Measurements from ENCODE around the gene FGF19.

FGF19 gene

DNA sequence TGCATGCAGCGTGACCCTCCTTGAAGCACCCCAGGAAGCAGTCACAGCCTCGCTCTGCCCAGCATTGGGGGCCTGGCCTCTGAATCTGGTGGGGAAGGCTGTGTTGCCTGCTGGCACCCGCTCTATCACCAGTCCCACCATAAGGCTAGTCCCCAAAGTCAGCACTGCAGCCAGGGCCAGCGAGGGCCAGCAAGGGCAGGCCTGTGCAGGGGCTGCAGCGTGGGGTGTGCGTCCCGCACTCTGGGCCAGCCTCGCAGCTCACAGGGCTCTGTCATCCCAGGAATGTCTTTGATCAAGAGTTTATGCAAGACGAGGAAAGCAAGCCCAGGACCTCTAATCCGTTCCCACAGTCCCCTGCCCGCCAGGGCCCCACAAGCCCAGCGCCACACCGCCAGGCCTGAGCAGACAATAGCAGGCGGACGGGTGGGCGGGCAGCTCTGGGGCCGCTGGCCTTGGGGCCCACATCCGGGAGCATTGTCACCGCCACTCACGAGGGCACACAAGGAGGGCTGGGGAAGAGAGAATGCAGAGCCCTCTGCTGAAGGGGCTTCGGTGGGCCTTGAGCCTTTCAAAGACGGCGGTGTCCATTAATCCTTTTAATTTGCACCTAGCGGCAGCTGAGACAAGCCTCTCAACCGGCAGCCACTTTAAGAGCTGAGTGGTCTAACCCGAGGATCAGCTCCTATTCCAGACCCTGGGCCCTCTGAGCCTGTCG lies 45.8 kb downstream of the FGF19 start:
- in situ Hi-C loops (cut with HindIII; ENCODE audit: low sequenced_read_pairs) = loop anchor here (5.0 kb wide), 1 partner anchor 551 kb away; no protein-coding TSS in a partner anchor

DNA sequence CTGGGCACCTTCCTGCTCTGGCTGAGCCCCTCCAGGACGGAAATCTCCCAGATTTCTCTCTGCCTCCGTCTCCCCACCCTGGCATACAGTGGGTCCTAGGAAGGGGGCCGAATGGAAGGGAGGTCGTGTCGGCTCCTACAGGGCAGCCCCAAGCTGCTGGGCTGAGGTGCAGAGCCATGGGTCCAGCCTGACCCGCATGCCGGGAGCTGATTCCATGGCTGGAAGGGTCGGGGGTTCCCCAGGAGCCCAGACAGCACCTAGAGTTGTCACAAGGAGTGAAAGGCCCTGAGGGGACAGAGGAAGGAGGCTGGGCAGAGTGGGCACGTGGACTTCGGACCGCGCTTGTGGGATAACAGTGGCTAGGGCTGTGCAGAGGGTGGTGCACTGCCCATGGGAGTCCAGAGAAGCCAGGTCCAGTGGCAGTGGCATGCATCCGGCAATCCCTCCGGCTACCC lies 46.3 kb downstream of the FGF19 start:
- in situ Hi-C loops (cut with HindIII; ENCODE audit: low sequenced_read_pairs) = loop anchor here (5.0 kb wide), 1 partner anchor 550 kb away; no protein-coding TSS in a partner anchor

DNA sequence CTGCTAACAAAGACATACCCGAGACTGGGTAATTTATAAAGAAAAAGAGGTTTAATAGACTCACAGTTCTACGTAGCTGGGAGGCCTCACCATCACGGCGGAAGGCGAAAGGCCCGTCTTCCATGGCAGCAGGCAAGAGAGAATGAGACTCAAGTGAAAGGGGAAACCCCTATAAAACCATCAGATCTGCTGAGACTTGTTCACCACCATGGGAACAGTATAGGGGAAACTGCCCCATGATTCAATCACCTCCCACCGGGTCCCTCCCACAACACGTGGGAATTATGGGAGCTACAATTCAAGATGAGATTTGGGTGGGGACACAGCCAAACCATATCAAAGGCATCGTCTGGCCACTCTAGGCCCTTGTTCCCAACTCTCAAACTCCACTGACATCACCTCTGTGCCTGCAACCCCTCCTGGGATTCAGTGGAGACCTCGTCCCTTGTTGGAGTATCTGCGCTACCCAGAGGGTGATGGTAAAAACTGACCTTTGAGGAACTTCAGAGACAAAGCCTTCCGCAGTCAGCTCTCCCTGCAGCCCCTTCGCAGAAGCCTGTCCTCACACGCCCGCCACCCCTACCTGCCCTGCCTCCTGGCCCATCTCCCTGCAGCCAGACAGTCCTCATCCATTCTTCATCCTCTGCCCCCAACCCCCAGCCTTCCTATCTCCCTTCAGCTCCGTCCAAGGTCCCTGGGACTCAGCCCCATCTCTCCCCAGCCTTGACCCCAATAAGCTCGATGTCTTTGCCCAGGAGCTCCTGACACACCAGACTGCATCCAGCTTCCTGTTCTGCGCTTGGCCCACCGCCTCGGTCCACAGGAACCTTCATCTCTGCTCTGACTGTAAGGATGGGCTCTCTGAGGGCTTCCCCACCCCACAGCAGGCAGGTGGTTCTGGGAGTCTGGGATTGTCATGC lies 47.0 kb downstream of the FGF19 start:
- in situ Hi-C loops (cut with HindIII; ENCODE audit: low sequenced_read_pairs) = loop anchor here (5.0 kb wide), 1 partner anchor 549 kb away; no protein-coding TSS in a partner anchor

DNA sequence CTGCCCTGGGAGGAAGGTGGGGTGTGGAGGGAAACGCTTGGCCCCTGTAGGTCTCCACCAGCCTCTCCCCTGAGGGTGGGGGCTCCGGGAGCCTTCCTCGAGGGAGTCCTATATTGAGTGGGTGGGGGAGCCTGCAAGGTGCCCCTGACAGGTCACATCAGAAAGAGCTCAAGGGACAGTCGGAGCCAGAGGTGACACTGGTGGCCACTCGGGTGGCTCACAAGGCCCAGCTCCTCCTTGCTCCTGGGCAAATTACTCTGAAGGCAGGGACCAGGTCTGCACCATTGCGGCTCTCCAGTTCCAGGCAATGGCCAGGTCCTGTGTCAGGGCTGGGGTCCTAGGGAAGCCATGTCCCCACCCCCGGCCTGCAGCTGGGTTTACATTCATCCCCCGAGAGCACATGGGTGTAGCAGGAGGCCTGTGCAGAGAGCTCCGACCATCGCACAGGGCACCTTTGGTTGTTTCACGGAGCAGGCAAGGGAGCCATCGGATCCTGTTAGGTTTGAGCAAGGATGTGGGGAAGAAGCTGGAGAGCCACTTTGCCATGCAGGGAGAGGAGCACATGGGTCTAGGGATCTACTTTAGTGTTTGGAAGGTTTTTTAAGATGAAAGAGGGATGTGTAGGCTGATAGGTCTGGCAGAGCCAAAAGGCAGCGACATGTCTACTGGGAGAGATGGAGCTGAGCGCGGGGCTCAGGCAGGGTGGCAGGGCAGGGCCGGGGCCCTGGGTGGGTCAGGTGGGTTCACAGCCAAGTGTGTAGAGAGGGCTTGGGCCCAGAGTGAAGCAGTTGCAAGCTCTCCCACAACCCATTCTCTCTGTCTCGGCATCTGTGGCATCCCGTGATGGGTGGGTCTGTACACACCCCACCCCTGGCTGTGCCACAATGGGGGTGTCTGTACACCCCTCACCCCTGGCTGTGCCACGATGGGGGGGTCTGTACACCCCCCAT lies 48.1 kb downstream of the FGF19 start:
- in situ Hi-C loops (cut with HindIII; ENCODE audit: low sequenced_read_pairs) = loop anchor here (5.0 kb wide), 1 partner anchor 548 kb away; no protein-coding TSS in a partner anchor

DNA sequence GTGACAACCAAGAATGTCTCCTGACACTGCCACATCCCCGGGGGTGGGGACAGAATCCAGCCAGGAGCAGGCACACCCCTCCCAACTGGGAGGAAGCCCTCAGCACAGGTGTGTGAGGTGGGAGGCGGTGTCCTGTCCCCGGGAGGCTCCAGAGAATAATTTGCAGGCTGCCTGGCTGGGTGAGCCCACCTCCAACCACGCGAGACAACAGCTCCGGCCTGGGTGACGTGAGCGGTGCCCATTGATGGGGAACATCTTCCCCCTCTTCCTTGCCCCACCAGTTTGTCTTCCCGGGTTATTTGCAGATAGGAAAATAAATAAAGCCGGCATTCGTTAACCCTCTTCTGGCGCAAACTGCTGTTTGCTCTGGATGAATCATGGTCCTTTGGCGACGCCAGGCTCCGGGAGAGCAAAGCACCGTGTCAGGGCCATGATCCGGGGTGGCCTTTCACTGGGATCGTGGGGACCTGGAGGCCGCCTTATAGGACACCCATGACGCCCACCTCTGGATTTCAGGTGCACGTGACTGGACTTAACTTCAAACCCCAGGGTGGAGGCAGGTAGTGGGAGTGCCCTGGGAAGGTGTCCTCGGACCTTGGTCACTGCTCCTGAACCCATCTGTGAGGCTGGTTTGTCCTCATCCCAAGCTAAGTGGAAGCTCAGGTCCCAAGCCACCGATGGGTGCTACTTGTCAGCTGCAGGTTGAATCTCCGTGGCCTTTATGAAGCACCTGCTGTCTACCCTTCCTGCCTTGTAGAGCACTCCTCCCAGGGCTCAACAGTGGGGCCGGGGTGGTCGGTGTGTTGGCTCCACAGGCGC lies 49.0 kb downstream of the FGF19 start:
- in situ Hi-C loops (cut with HindIII; ENCODE audit: low sequenced_read_pairs) = loop anchor here (5.0 kb wide), 1 partner anchor 548 kb away; no protein-coding TSS in a partner anchor

DNA sequence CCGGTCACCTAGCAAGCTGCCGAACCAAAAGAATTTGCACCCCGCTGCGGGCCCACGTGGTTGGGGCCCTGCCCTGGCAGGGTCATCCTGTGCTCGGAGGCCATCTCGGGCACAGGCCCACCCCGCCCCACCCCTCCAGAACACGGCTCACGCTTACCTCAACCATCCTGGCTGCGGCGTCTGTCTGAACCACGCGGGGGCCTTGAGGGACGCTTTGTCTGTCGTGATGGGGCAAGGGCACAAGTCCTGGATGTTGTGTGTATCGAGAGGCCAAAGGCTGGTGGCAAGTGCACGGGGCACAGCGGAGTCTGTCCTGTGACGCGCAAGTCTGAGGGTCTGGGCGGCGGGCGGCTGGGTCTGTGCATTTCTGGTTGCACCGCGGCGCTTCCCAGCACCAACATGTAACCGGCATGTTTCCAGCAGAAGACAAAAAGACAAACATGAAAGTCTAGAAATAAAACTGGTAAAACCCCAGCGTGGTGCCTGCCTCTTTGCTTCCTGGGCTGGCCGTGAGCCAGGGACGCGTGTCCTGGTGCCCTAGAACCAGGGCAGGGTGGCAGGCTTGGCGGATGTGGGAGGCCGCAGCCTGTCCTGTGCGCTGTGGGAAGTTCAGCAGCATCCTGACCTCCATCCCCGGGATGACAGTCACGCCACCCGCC lies 49.7 kb downstream of the FGF19 start:
- in situ Hi-C loops (cut with HindIII; ENCODE audit: low sequenced_read_pairs) = no loop called here

DNA sequence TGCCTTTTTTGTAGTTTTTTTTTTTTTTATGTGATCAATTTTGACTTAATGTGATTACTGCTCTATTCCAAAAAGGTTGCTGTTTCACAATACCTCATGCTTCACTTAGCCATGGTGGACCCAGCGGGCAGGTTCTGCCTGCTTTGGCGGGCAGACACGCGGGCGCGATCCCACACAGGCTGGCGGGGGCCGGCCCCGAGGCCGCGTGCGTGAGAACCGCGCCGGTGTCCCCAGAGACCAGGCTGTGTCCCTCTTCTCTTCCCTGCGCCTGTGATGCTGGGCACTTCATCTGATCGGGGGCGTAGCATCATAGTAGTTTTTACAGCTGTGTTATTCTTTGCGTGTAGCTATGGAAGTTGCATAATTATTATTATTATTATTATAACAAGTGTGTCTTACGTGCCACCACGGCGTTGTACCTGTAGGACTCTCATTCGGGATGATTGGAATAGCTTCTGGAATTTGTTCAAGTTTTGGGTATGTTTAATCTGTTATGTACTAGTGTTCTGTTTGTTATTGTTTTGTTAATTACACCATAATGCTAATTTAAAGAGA lies 50.3 kb downstream of the FGF19 start:
- in situ Hi-C loops (cut with HindIII; ENCODE audit: low sequenced_read_pairs) = no loop called here

DNA sequence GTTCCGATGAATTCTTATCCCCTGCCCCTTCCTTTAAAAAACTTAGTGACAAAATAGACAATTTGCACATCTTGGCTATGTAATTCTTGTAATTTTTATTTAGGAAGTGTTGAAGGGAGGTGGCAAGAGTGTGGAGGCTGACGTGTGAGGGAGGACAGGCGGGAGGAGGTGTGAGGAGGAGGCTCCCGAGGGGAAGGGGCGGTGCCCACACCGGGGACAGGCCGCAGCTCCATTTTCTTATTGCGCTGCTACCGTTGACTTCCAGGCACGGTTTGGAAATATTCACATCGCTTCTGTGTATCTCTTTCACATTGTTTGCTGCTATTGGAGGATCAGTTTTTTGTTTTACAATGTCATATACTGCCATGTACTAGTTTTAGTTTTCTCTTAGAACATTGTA lies 50.8 kb downstream of the FGF19 start:
- in situ Hi-C loops (cut with HindIII; ENCODE audit: low sequenced_read_pairs) = no loop called here

DNA sequence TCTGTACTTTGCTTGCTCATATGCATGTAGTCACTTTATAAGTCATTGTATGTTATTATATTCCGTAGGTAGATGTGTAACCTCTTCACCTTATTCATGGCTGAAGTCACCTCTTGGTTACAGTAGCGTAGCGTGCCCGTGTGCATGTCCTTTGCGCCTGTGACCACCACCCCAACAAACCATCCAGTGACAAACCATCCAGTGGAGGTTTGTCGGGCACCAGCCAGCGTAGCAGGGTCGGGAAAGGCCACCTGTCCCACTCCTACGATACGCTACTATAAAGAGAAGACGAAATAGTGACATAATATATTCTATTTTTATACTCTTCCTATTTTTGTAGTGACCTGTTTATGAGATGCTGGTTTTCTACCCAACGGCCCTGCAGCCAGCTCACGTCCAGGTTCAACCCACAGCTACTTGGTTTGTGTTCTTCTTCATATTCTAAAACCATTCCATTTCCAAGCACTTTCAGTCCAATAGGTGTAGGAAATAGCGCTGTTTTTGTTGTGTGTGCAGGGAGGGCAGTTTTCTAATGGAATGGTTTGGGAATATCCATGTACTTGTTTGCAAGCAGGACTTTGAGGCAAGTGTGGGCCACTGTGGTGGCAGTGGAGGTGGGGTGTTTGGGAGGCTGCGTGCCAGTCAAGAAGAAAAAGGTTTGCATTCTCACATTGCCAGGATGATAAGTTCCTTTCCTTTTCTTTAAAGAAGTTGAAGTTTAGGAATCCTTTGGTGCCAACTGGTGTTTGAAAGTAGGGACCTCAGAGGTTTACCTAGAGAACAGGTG lies 51.8 kb downstream of the FGF19 start:
- in situ Hi-C loops (cut with HindIII; ENCODE audit: low sequenced_read_pairs) = no loop called here

DNA sequence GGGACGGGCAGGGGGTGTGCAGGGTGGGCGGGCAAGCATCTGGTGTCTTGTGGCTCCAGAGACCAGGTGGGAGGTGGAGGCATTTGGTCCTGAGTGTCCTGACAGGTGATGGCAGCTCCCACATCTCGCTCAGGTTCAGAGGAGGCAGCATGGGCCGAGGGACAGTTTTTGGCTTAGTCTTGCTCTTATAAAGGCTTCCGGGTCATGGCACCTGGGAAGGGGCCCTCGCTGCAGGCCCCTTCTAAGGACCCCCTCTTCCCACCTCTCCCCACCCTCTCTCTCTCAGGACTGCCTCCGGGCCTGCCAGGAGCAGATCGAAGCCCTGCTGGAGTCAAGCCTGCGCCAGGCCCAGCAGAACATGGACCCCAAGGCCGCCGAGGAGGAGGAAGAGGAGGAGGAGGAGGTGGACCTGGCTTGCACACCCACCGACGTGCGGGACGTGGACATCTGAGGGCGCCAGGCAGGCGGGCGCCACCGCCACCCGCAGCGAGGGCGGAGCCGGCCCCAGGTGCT lies 52.9 kb downstream of the FGF19 start:
- in situ Hi-C loops (cut with HindIII; ENCODE audit: low sequenced_read_pairs) = no loop called here

DNA sequence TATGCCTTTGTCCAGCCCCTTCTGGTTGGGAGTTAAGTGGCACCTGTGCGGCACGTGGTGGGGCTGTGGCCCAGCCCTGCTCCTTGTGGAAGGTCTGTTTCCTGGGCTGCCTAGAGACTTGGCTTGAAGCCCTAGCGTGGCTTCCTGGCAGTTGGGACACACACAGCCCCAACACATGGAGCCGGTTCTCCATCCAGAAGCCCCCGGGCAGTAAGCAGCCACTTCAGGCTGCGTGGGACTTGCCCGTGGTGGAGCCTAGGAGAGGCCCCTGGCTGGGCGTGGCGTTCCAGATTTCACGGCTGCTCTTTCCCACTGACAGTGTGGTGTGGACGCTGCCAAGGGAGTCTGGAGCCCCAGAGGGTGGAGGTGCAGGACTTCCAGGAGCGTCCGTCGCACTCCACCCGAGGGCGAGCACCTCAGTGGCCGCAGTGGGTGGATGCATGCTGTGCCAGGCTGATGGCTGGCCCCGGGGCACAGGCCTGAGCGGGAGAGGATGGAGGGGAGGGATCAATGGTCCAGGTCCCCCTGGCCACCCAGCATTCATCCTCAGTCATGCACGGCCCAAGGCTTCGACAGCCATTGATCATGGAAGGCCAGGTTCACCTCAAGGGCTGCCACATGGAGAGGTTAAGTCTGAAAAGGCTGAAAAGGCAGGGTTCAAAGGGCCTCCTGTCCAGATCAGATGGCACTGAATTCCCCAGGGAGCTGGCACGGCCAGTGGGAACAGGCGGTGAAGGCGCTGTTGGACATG lies 53.6 kb downstream of the FGF19 start:
- in situ Hi-C loops (cut with HindIII; ENCODE audit: low sequenced_read_pairs) = no loop called here

DNA sequence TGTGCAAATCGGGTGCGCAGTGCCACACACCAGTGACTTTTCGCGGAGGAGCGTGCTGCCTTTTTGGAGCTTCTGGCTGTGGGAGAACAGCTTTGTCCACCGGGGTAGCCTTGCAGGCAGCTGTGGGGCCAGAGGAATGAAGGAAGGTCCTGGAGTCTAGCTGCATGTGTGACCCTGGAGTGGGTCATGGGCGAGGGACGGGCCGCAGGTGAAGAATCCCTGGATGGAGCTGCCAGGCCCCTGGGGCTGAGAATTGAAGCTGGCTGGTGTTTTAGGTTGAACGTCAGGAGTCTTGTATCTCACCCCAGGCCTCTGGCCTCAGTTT lies 54.3 kb downstream of the FGF19 start:
- in situ Hi-C loops (cut with HindIII; ENCODE audit: low sequenced_read_pairs) = no loop called here

DNA sequence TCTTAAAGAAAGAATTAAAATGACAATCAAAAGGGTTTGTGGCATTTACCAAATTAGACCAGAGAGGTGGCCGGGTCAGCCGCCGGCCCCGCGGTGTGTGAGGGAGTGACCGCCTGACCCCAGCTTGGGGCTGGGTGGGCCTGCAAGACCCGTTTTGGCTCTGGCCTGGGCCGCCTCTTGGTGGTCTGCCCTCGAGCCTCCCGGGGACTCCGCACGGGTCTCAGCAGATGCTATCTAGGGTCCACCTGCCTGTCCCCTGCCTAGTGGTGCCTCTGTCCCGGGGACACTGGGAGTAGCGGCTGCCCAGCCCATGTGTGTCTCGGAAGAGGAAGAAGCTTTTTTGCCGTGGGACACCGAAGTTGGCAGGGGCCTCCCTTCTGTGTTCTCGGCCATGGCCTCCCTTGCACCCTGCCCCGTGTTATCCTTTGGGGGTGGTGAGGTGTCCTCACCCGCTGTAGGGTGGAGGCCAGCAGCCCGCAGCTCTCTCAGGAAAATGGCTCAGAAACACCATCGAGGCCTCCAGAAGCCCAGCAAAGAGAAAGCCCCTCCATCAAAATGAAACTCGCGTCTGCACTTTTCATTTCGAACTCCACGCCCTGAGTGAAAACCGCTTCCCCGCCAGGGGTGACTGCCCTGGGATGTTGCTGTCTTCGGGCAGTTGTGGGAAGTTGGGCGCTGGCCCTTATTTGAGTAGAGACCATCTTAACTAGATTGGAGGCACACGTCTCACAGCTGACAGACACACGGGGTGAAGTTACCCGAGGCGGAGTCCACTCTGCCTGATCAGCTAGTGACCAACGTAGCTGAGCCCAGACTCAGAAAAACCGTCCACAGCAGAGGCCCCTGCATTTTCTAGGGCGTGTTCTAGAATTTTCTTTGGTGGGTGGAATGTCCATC lies 54.9 kb downstream of the FGF19 start:
- in situ Hi-C loops (cut with HindIII; ENCODE audit: low sequenced_read_pairs) = no loop called here

Measured in endothelial cell of hepatic sinusoid (primary cell).